ENCODE data around the gene CFAP107.

The CFAP107 gene

GRCh38 chr1:12714710-12715475 is 31.1 kb upstream of the CFAP107 start:
- no peak for TF ChIP-seq CTCF (IDR thresholded peaks at IDR 0.05; ENCODE audit: low read depth, low read length, missing control alignments)
- no peak overlapping the region for H3K4me3 ChIP-seq (ENCODE audit: low read depth, low read length)
- in situ Hi-C loops (cut with HindIII; ENCODE audit: low pct_ligation_motif_present, low sequenced_read_pairs) = no loop called here
- no peaks in the 10 kb centered on the region for H3K27me3 ChIP-seq (replicated peaks)
- no peak for DNase-seq
- H3K36me3 ChIP-seq (replicated peaks) = no peaks in the 10 kb centered on the region
- H3K27ac ChIP-seq = no peak overlapping the region

- in situ Hi-C loops (cut with HindIII; ENCODE audit: low pct_ligation_motif_present, low sequenced_read_pairs) = no loop called here
- H3K36me3 ChIP-seq (replicated peaks) = no peaks in the 10 kb centered on the region
- no peak for TF ChIP-seq CTCF (IDR thresholded peaks at IDR 0.05; ENCODE audit: low read depth, low read length, missing control alignments)
- H3K4me3 ChIP-seq (ENCODE audit: low read depth, low read length) = no peak within 1 kb of the TSS
- DNase-seq = no peak
- H3K27ac ChIP-seq = no peak within 1 kb of the TSS
- H3K27me3 ChIP-seq (replicated peaks) = no peaks in the 10 kb centered on the region
Observed at GRCh38 chr1:12715896-12716437, 30.0 kb upstream of the CFAP107 start, which contains the start of gene AADACL3. AADACL3 (plus strand) TSS chr1:12716110; CDS start chr1:12716177, 67 bp downstream.

- Histone ChIP-seq H3K27me3 (replicated peaks) (no peaks in the 10 kb centered on the region), H3K36me3 (replicated peaks) (no peaks in the 10 kb centered on the region), H3K27ac (no peak overlapping the region), H3K4me3 (ENCODE audit: low read depth, low read length) (no peak overlapping the region)
- no peak for DNase-seq
- TF ChIP-seq CTCF (IDR thresholded peaks at IDR 0.05; ENCODE audit: low read depth, low read length, missing control alignments) = no peak
- in situ Hi-C loops (cut with HindIII; ENCODE audit: low pct_ligation_motif_present, low sequenced_read_pairs) = no loop called here
Observed at GRCh38 chr1:12717301-12717838, 28.6 kb upstream of the CFAP107 start.

- no peak overlapping the region for H3K4me3 ChIP-seq (ENCODE audit: low read depth, low read length)
- H3K36me3 ChIP-seq (replicated peaks) = no peaks in the 10 kb centered on the region
- in situ Hi-C loops (cut with HindIII; ENCODE audit: low pct_ligation_motif_present, low sequenced_read_pairs) = no loop called here
- no peaks in the 10 kb centered on the region for H3K27me3 ChIP-seq (replicated peaks)
- no peak for DNase-seq
- no peak for TF ChIP-seq CTCF (IDR thresholded peaks at IDR 0.05; ENCODE audit: low read depth, low read length, missing control alignments)
- no peak overlapping the region for H3K27ac ChIP-seq
Observed at GRCh38 chr1:12722626-12723025, 23.4 kb upstream of the CFAP107 start.

GRCh38 chr1:12728391-12728790 is 17.6 kb upstream of the CFAP107 start:
- no peak overlapping the region for H3K27ac ChIP-seq
- in situ Hi-C loops (cut with HindIII; ENCODE audit: low pct_ligation_motif_present, low sequenced_read_pairs) = no loop called here
- DNase-seq = no peak
- no peaks in the 10 kb centered on the region for H3K36me3 ChIP-seq (replicated peaks)
- no peaks in the 10 kb centered on the region for H3K27me3 ChIP-seq (replicated peaks)
- no peak overlapping the region for H3K4me3 ChIP-seq (ENCODE audit: low read depth, low read length)
- no peak for TF ChIP-seq CTCF (IDR thresholded peaks at IDR 0.05; ENCODE audit: low read depth, low read length, missing control alignments)

All from brain microvascular endothelial cell (primary cell).